ENCODE data around the gene PIWIL1. TPM values are rescaled to one million over a fixed set of nuclear protein-coding genes. Genes with fewer than 3 reads are reported as not detected.

The PIWIL1 gene
- total and polyA plus RNA-seq, 2 of the 4 experiments (the other 2 are of a cell fraction): not detected

DNA sequence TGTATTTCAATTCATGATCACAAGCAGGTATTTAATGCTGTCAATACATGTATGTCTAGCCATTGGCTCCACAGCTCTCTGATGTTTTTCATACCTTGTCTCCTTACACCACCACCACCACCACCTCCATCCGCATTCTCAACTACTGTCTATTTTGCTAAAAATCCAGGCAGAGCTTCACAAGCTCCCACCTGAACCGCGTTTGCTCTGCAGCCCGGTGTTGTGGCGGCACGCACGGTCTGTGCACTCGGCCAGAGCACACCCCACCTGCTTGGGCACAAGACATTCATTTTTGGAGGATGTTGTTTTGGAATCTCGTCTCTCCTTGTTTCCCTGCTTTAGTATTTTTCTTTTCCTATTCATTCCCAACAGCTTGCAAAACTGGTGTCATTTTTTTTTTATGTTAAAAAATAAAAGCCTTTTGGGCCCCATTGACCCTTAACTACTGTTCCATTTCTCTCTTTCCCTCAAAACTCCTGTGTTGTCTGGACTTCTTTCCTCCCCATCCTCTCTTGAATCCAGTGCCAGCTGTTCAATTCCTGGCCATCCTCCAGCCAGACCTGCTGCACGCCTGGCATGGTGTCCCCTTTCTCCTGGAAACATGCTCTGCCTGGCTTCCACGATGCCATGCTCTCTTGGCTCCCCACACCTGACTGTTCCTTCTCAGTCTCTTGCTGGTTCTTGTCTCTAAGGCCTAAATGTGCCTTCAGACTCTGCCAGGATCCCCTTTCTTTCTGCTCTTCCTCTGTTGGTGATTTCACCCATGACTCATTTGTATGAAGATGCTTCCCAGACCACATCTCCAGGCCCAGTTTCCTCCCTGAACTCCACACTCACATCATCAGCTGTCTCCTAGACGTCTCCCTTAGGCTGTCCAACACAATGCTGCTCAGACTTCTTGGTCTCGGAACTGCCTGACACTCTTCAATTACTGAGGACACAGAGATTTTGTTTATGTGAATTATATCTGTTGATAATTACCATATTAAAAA lies 37.9 kb downstream of the PIWIL1 start (continued):
- TF ChIP-seq, protein P1, sequence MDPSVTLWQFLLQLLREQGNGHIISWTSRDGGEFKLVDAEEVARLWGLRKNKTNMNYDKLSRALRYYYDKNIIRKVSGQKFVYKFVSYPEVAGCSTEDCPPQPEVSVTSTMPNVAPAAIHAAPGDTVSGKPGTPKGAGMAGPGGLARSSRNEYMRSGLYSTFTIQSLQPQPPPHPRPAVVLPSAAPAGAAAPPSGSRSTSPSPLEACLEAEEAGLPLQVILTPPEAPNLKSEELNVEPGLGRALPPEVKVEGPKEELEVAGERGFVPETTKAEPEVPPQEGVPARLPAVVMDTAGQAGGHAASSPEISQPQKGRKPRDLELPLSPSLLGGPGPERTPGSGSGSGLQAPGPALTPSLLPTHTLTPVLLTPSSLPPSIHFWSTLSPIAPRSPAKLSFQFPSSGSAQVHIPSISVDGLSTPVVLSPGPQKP (IDR thresholded peaks at IDR 0.05; ENCODE audit: borderline replicate concordance, low read depth, low read length): no peak

DNA sequence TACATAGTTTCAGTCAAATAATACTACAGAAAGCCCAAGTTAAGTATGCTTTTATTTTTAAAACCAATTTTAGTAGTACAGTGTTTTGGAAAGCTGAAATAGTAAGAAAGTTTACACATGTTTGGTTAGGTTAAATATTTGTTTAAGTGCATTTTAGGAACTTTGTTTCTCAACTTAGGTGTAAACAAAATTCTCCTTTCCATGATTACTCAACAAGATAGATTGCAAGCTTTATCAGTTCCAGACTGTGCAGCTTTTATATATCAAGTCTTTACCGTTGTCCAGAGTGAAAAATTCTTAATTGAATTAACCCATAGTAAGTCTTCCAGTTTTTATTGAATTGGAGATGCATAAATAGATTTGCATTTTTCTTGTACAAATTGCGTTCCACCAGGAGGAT lies 45.1 kb downstream of the PIWIL1 start:
- Histone ChIP-seq H2BK15ac (ENCODE audit: low read depth, low read length) (no peak overlapping the region), H3K4ac (ENCODE audit: low read depth, low read length) (no peak overlapping the region), H4K8ac (ENCODE audit: low read depth in 2 of 2, low read length in 2 of 2) (no peak overlapping the region), H3K79me1 (ENCODE audit: low read depth in 1 of 2, low read length in 2 of 2) (no peaks in the 10 kb centered on the region), H3K56ac (ENCODE audit: extremely low read depth, insufficient read depth, low read length) (no peak overlapping the region), H4K5ac (ENCODE audit: low read depth, low read length) (no peak overlapping the region), H3K4me3 (ENCODE audit: insufficient read depth, low read depth, low read length) (no peak overlapping the region), H3K36me3 (ENCODE audit: control insufficient read depth, insufficient read depth, low read length) (no peaks in the 10 kb centered on the region), H3K18ac (ENCODE audit: low read depth, low read length) (no peak overlapping the region), H2AK5ac (ENCODE audit: low read depth, low read length) (no peak overlapping the region), H3K23ac (ENCODE audit: low read depth, low read length) (no peak overlapping the region), H3K9me3 (ENCODE audit: control insufficient read depth, insufficient read depth, low read length) (peaks cover 10% of the 10 kb centered on the region), H2BK5ac (ENCODE audit: low read depth, low read length, poor library complexity, severe bottlenecking) (no peak overlapping the region), H4K91ac (ENCODE audit: insufficient read depth, low read depth, low read length) (no peak overlapping the region), H3K4me2 (ENCODE audit: low read depth, low read length) (no peak overlapping the region), H2BK120ac (ENCODE audit: low read depth, low read length) (no peak overlapping the region), H2AFZ (replicated peaks; ENCODE audit: low read length, poor library complexity) (no peak overlapping the region), H3K9ac (ENCODE audit: low read depth, low read length) (no peak overlapping the region), H3K4me1 (ENCODE audit: control insufficient read depth, insufficient read depth, low read length) (no peaks in the 10 kb centered on the region), H3K27ac (ENCODE audit: insufficient read depth, low read length) (no peak overlapping the region), H4K20me1 (ENCODE audit: insufficient read depth, low read length) (no peaks in the 10 kb centered on the region), H3K9me1 (ENCODE audit: insufficient read depth, low read length) (no peaks in the 10 kb centered on the region), H2AK9ac (replicated peaks; ENCODE audit: low read depth, low read length, poor library complexity) (no peak overlapping the region), H2BK20ac (ENCODE audit: low read depth, low read length) (no peak overlapping the region), H3K14ac (replicated peaks; ENCODE audit: low read depth, low read length) (no peak overlapping the region), H3K27me3 (ENCODE audit: control insufficient read depth, insufficient read depth, low read length) (no peaks in the 10 kb centered on the region)
- DNase-seq: no peak
- POLR2A ChIA-PET (ENCODE audit: unreplicated experiment): no interaction called here
- ATAC-seq (ENCODE audit: low read depth): no peak
- no TSS peak for BruUV-seq (replicated peaks)
- WGBS, 2 experiments (ENCODE audit: extremely low coverage in 2 of 2, insufficient read length in 1 of 2): no CpG with 5 or more reads among the region's 2 CpGs
- dilution Hi-C loops (cut with HindIII; ENCODE audit: low sequenced_read_pairs, unreplicated experiment) (no loop called here), in situ Hi-C loops (cut with MboI; ENCODE audit: low sequenced_read_pairs) (no loop called here), intact Hi-C loops (cut with micrococcal nuclease) (no loop called here)
- CTCF ChIA-PET: no interaction called here
- TF ChIP-seq USF2 (IDR thresholded peaks at IDR 0.05; ENCODE audit: low read depth, low read length) (no peak), POLR2A (IDR thresholded peaks at IDR 0.05; ENCODE audit: low read depth, low read length) (no peak), MAZ (IDR thresholded peaks at IDR 0.05; ENCODE audit: borderline replicate concordance, low read depth, low read length) (no peak), SMC3 (IDR thresholded peaks at IDR 0.05; ENCODE audit: low read depth, low read length) (no peak), FOS (IDR thresholded peaks at IDR 0.05; ENCODE audit: low read depth, low read length) (no peak), RCOR1 (IDR thresholded peaks at IDR 0.05; ENCODE audit: insufficient replicate concordance, low read length) (no peak), BHLHE40 (IDR thresholded peaks at IDR 0.05; ENCODE audit: low read depth, low read length) (no peak), RAD21 (IDR thresholded peaks at IDR 0.05; ENCODE audit: low read length) (no peak), RFX5 (IDR thresholded peaks at IDR 0.05; ENCODE audit: low read depth, low read length) (no peak), CEBPB (IDR thresholded peaks at IDR 0.05; ENCODE audit: low read depth, low read length) (no peak), MXI1 (IDR thresholded peaks at IDR 0.05; ENCODE audit: borderline replicate concordance, low read depth, low read length) (no peak), CHD1 (IDR thresholded peaks at IDR 0.05; ENCODE audit: low read depth, low read length) (no peak)
- TF ChIP-seq, protein P1 (IDR thresholded peaks at IDR 0.05; ENCODE audit: borderline replicate concordance, low read depth, low read length): no peak

Measured in IMR-90 (cell line).